GM20431 (cell line): ENCODE results near the gene PDE1C.

Source experiments
- in situ Hi-C: fragments of 300-500 bp; cut with MseI, MboI; formaldehyde crosslinking; loops from one replicate; pipeline ENCODE4 v1.15.0; 2020; ENCODE audit warnings: low sequenced_read_pairs; ENCODE audit not compliant: unreplicated experiment

Gene PDE1C

GRCh38 chr7:31955641-31956040 is 114.6 kb downstream of the PDE1C start:
- in situ Hi-C loops: no loop called here

DNA sequence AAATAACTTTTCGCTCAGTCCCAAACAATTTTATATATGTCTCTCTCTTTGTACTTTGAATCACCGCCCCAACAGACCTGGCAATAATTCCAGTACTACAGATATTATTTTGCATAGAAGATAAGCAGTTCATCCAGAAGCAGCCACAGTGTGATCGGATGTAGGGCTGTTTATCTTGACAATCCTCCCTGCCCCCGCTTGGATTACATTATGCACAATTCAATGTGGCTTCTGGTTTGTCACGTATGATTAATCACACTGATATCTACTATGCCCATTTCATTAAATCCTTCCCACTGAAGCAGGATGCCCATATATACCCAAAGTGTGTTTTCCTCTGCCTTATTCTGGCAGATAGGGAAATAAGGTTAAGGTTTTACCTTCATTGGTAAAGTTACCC is 115.2 kb downstream of the PDE1C start:
- in situ Hi-C loops: no loop called here

DNA sequence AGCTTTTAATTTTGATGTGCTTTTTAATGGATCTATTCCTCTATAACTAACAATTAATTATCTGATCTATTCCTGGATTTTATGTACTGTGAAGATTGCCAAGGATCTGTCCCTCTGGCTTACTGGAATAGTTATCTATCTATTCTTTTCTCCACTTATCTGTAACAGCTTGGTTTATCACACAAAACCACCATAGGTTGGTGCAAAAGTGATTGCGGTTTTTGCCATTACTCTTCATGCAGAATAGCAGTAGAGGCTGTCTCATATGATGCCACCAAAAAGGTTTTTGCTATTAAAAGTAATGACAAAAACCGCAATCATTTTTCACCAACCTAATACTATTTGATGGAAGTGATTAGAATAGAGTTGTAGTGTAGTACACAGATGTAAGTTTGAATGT is 115.7 kb downstream of the PDE1C start:
- in situ Hi-C loops: no loop called here

DNA sequence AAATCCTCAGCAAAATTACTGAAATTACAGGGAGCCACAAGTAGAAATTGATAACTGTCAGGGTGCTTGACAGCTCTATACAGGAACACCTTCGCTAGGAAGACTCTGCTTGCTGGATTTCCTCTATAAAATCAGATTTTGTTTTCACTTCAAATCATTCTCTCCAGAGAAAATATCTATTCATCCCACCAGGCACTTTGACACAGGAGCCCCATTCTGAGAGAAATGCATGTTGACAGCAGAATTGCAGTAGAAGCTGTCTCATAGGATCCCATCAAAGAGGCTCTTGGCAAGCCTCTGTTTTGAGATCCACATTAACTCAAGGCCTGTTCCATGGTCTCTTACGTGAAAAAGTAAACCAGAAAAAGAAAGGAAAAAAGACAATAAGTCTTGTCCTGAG is 116.8 kb downstream of the PDE1C start:
- in situ Hi-C loops: no loop called here

DNA sequence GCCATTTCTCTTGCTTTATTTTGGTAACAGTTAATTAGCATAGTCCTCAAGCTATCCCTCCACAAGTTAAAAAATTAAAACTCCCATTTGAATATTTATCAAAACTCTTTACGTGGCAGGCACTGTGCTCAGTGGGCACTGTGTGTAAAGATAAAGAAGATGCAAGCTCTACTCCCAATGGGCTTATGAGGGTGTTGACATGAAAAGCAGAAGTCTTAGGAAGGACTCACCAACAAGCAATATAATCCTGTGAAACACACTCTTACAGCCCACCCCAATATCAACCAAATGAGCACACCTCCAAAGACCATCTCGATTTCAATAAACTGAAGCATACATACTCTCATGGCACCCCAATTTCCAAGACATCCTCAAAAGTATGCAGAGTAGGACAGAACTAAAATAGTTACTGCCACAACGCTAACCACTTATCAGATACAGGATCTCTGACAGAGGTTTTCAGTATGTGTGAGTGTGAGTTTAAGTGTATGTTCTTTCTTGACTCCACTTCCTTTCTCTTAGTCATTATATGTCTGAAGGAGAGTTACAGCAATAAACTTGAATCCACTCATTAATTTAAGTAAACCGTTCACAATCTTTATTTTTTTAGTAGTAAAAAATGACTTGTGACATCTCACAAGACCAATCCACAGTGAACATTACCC is 120.0 kb downstream of the PDE1C start:
- in situ Hi-C loops: no loop called here

GRCh38 chr7:31948029-31948428 is 122.2 kb downstream of the PDE1C start:
- in situ Hi-C loops: no loop called here

GRCh38 chr7:31940167-31940566 is 130.0 kb downstream of the PDE1C start:
- in situ Hi-C loops: no loop called here

- in situ Hi-C loops: no loop called here
Observed at GRCh38 chr7:31939076-31939475, 131.1 kb downstream of the PDE1C start.

- in situ Hi-C loops: no loop called here
Observed at GRCh38 chr7:31938650-31939049, 131.6 kb downstream of the PDE1C start.

DNA sequence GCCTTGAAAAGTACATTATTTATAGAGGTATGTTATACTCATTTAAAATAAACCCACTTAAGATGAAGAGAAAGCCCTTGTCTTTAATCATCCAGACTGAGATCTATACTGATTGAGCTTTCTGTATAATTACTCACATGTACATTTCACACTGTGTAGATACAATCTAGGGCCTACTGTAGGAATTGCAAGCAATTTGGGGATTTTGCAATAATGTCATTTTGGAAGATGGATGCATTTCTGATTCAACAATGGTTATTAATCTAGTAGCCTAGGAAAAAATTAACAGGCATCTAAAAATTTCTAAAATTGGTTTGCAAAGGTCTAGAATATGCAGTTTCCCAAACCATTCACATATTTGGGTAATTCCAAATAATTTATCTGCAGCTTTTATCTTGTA is 132.2 kb downstream of the PDE1C start:
- in situ Hi-C loops: no loop called here

GRCh38 chr7:31935124-31936054 is 134.8 kb downstream of the PDE1C start:
- in situ Hi-C loops: no loop called here

- in situ Hi-C loops: no loop called here
Observed at GRCh38 chr7:31934551-31934950, 135.7 kb downstream of the PDE1C start.

DNA sequence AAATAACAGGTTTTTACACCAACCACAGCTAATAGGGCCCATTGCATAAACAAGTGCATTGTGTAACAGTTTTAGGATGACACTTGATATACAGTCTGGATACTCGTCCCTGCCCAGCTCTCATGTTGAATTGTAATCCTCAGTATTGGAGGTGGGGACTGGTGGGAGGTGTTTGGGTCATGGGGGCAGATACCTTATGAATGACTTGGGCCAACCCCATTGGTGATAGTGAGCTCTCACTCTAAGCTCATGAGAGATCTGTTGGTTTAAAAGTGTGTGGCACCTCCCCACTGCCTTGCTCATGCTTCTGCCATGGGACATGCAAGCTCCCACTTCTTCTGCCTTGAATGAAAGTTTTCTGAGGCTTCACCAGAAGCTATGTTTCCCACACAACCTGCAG is 136.7 kb downstream of the PDE1C start:
- in situ Hi-C loops: no loop called here

DNA sequence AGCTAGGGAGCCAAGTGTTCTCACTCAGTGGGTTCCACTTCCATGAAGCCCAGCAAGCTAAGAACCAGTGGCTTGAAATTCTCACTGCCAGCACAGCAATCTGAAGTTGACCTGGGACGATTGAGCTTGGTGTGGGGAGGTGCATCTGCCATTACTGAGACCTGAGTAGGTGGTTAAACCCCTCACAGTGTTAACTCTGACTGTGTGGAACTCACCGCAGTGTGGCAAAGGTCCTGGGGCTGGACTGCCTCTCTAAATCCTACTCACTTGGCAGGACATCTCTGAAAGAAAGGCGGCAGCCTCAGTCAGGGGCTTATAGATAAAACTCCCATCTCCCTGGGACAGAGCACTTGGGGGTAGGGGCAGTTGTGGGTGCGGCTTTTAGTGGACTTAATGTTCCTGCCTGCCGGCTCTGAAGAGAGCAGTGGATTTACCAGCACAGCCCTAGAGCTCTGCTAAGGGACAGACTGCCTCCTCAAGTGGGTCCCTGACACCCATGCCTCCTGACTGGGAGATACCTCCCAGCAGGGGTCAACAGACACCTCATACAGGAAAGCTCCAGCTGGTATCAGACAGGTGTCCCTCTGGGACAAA is 143.1 kb downstream of the PDE1C start:
- in situ Hi-C loops: no loop called here

- in situ Hi-C loops: no loop called here
Observed at GRCh38 chr7:31925753-31926454, 144.3 kb downstream of the PDE1C start.

GRCh38 chr7:31924251-31924650 is 146.0 kb downstream of the PDE1C start:
- in situ Hi-C loops: no loop called here

GRCh38 chr7:31922848-31923247 is 147.4 kb downstream of the PDE1C start:
- in situ Hi-C loops: no loop called here

DNA sequence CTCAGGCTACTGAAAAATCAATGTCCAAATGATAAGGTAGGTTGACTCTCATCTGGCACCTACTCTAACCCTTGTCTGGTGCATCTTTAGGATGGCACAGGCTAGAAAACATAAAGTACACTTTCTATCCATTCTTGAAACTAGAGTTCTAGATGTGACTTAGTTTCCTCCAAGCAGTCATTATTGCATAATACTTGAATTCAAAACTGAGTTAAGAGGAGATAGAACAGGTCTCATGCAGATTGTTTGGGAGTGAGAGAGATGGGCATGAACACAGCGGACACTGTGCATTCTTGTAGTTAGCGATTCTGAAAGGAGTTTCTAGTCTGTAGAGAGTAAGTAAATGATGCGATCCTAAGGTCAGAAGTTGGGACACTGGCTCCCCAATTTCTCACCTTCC is 149.2 kb downstream of the PDE1C start:
- in situ Hi-C loops: no loop called here

DNA sequence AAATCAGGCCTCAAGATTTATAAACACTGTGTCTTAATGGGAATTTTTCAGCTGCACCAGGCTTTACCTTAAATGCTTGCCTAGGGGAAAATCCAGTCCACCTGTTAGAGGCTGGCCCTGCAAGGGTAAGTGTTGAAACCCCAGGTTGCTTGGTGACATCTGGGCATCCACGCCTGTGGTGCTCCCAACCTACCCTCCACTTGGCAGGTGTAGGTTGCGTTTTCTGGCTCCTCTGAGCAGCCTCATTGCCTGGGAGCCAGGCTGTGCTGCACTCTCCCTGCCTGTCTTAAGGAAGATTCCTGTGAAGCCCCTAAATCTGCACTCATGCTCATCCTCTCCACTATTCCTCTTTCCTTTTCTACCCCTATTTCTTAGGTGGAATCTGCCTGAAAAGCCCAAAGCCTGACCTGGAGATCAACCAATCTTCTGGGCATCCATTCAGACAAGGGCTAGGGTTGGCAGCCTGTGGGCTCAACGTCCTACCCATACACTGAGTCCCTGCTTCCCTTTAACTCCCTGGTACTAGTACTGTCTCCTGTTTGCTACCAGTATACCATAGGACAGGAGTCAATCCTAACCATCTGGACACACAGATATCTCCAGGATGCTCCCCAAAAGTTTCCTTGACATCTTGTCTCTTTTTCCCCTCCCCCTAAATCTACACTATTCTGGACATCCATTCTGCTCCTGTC is 150.4 kb downstream of the PDE1C start:
- in situ Hi-C loops: no loop called here
